Neuronal stem cell (in vitro differentiated cells): ENCODE data around the gene ADGRA1.

ENCODE experiments used
- DNase-seq: peaks from one replicate; pipeline ENCODE4 v3.0.0-alpha.2; 2013; ENCODE audit warnings: low spot score
- H2AFZ ChIP-seq: one replicate; pipeline ENCODE4 v1.6.1; 2013; ENCODE audit warnings: mild to moderate bottlenecking, low read length, inconsistent platforms
- H2AK5ac ChIP-seq: 2 replicates; pipeline ENCODE4 v1.6.1; 2013; ENCODE audit warnings: low read depth, mild to moderate bottlenecking, inconsistent platforms, low read length, moderate library complexity, mixed read lengths
- H2BK120ac ChIP-seq: 2 replicates; pipeline ENCODE4 v1.6.1; 2013; ENCODE audit warnings: low read depth, mild to moderate bottlenecking, inconsistent platforms, low read length, moderate library complexity, mixed read lengths
- H2BK12ac ChIP-seq: one replicate; pipeline ENCODE4 v1.6.1; 2013; ENCODE audit warnings: low read length, inconsistent platforms
- H2BK15ac ChIP-seq: 2 replicates; pipeline ENCODE4 v1.6.1; 2013; ENCODE audit warnings: mild to moderate bottlenecking, low read length, inconsistent platforms, mixed read lengths
- H2BK5ac ChIP-seq: one replicate; pipeline ENCODE4 v1.6.1; 2013; ENCODE audit warnings: inconsistent platforms, mild to moderate bottlenecking, low read length, moderate library complexity
- H3K14ac ChIP-seq: one replicate; pipeline ENCODE4 v1.6.1; 2013; ENCODE audit warnings: low read length, inconsistent platforms
- H3K18ac ChIP-seq: 2 replicates; pipeline ENCODE4 v1.6.1; 2013; ENCODE audit warnings: low read length, inconsistent platforms
- H3K23ac ChIP-seq: 2 replicates; pipeline ENCODE4 v1.6.1; 2013; ENCODE audit warnings: low read depth, mild to moderate bottlenecking, mixed read lengths, low read length, inconsistent platforms; ENCODE audit not compliant: poor library complexity
- H3K27ac ChIP-seq: replicated peaks from 3 replicates; pipeline ENCODE4 v1.5.1; 2013; ENCODE audit warnings: low read length, inconsistent platforms
- H3K27me3 ChIP-seq, 3 experiments: 2 replicates each; pipeline ENCODE4 v1.6.1; 2013; ENCODE audit warnings: low read length in 3 of 3, mild to moderate bottlenecking in 2 of 3, inconsistent platforms in 1 of 3, low read depth in 1 of 3, mixed read lengths in 1 of 3, moderate library complexity in 1 of 3; ENCODE audit not compliant: control insufficient read depth in 3 of 3, insufficient read depth in 3 of 3
- H3K36me3 ChIP-seq, 2 donors: replicated peaks in 1 of 2; 2 replicates each; pipeline ENCODE4 v1.6.1; 2013; ENCODE audit warnings: low read length in 2 of 2; ENCODE audit not compliant: control insufficient read depth in 2 of 2, insufficient read depth in 2 of 2
- H3K4ac ChIP-seq: 2 replicates; pipeline ENCODE4 v1.6.1; 2013; ENCODE audit warnings: inconsistent platforms, mild to moderate bottlenecking, low read length, moderate library complexity
- H3K4me1 ChIP-seq, 2 donors: 1 replicate in 1 of 2; 2 replicates in 1 of 2; pipeline ENCODE4 v1.6.1; 2013; ENCODE audit warnings: low read length in 2 of 2, low read depth in 1 of 2; ENCODE audit not compliant: control insufficient read depth in 2 of 2, insufficient read depth in 1 of 2
- H3K4me2 ChIP-seq: one replicate; pipeline ENCODE4 v1.6.1; 2013; ENCODE audit warnings: mild to moderate bottlenecking, low read length, inconsistent platforms; ENCODE audit not compliant: insufficient read depth, poor library complexity, severe bottlenecking
- H3K4me3 ChIP-seq, 2 donors: 2 replicates each; pipeline ENCODE4 v1.5.1; 2013; ENCODE audit warnings: low read length in 2 of 2, mild to moderate bottlenecking in 2 of 2, inconsistent platforms in 1 of 2, moderate library complexity in 1 of 2
- H3K79me1 ChIP-seq: one replicate; pipeline ENCODE4 v1.6.1; 2013; ENCODE audit warnings: low read depth, mild to moderate bottlenecking, inconsistent platforms, low read length, moderate library complexity
- H3K9ac ChIP-seq: one replicate; pipeline ENCODE4 v1.6.1; 2013; ENCODE audit warnings: mild to moderate bottlenecking, low read depth, low read length, inconsistent platforms; ENCODE audit not compliant: poor library complexity
- H3K9me3 ChIP-seq, 2 donors: replicated peaks in 1 of 2; 2 replicates each; pipeline versions ENCODE3 to v1.6.1; 2013; ENCODE audit warnings: low read length in 2 of 2, mild to moderate bottlenecking in 2 of 2, inconsistent platforms in 1 of 2, low read depth in 1 of 2, mixed read lengths in 1 of 2, moderate library complexity in 1 of 2; ENCODE audit not compliant: control insufficient read depth in 2 of 2, insufficient read depth in 1 of 2
- H4K8ac ChIP-seq: one replicate; pipeline ENCODE4 v1.6.1; 2013; ENCODE audit warnings: low read depth, mild to moderate bottlenecking, inconsistent platforms, low read length, moderate library complexity
- H4K91ac ChIP-seq: one replicate; pipeline ENCODE4 v1.6.1; 2013; ENCODE audit warnings: low read length, low read depth, mild to moderate bottlenecking, inconsistent platforms; ENCODE audit not compliant: poor library complexity
- WGBS, 2 donors: extraction: QIAGEN DNeasy Blood & Tissue Kit; methylation state at CpG; one replicate each; pipeline ENCODE4 v1.1.7; 2013; ENCODE audit warnings: missing lambda C conversion rate in 2 of 2, mixed read lengths in 1 of 2; ENCODE audit not compliant: insufficient read length in 2 of 2, insufficient replicate concordance in 1 of 2; ENCODE audit errors: extremely low coverage in 2 of 2; 5-methylcytosine and 5-hydroxymethylcytosine counted together

Gene ADGRA1

DNA sequence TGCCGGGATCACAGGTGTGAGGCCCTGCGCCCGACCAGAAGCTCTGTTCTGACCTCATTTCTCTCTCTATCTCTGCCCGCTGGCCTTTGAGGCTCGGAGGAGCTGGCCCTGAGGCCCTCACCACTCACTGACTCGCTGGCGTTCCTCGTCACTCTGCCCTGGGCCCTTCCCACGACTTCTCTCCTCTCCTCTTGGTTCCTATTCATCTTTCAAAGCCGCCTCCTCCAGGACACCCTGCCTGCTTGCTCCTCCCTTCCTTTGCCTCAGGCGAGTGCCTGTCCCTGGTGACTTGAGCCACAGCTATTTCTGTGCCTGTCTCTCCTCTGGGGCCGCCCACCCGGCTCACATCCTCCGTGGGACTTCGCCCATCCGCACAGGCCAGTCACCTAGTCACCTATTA, 17.3 kb upstream of the ADGRA1 start:
- Histone ChIP-seq H3K9me3 (peaks cover 0 to 2% of the 10 kb centered on the region in 2 donors), H3K4me1 (no peaks in the 10 kb centered on the region), H2AK5ac (peak overlapping the region; percentile 96), H2AFZ (no peak overlapping the region), H2BK120ac (no peak overlapping the region), H3K27me3 (peaks cover 0 to 9% (median 2%) of the 10 kb centered on the region in 3 experiments), H3K4ac (no peak overlapping the region), H3K27ac (no peak overlapping the region), H3K18ac (peak overlapping the region; percentile 85), H3K79me1 (no peaks in the 10 kb centered on the region), H4K8ac (no peak overlapping the region), H3K23ac (no peak overlapping the region), H2BK12ac (no peak overlapping the region), H2BK15ac (no peak overlapping the region), H3K4me3 (no peak overlapping the region), H3K14ac (no peak overlapping the region), H2BK5ac (peak overlapping the region; percentile 87), H3K9ac (no peak overlapping the region), H3K4me2 (no peak overlapping the region), H4K91ac (no peak overlapping the region), H3K36me3 (no peaks in the 10 kb centered on the region)
- no peak for DNase-seq
- no CpG with 5 or more reads among the region's 16 CpGs for WGBS, 2 donors

DNA sequence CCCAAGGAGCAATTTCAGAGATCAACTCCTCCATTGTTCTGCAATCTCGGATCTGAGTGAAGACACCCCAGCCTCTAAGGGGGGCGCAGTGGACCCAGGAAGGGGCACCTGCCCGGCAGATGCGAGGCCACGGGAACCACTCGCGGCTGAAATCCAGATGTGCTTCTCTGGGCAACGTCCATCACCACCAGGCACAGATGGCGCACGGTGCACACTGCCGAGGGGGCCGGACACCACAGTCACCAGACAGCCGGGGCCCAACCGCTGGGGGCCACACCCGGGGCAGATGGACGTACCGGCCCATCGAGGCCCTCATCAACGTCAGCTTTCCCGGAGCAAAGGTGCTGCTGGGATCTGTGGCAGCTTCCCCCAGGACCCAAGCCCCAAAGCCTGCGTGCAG, 16.9 kb upstream of the ADGRA1 start:
- H3K27ac ChIP-seq, result no peak overlapping the region

DNA sequence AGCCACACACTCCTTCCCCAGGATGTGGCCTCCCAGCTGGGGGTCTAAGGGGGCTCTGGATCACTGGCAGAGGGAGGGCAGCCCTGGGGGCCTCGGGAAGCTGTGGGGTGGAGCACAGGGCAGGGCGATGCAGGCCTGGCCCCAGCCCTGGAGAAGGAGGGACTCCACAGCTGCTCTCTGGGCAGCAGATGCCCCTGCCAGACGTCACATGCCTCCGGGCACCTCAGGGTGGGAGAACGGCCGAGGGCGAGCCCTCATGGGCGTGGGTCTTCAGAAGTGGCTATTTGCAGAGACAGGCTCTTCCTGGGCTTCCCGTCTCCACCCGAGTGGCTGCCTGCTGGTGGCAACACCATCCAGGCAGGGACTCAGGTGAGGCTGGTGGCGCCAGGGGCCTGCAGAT, 16.0 kb upstream of the ADGRA1 start:
- no peak for DNase-seq
- Histone ChIP-seq H3K18ac (peak overlapping the region; percentile 76), H2AK5ac (peak overlapping the region; percentile 84), H3K36me3 (no peaks in the 10 kb centered on the region), H2AFZ (no peak overlapping the region), H3K9ac (no peak overlapping the region), H2BK120ac (no peak overlapping the region), H3K4me2 (no peak overlapping the region), H2BK15ac (peak overlapping the region; percentile 45), H3K4ac (no peak overlapping the region), H3K79me1 (no peaks in the 10 kb centered on the region), H2BK5ac (peak overlapping the region; percentile 62), H3K27ac (no peak overlapping the region), H3K4me3 (no peak overlapping the region), H4K8ac (no peak overlapping the region), H3K14ac (no peak overlapping the region), H4K91ac (no peak overlapping the region), H3K27me3 (peaks cover 0 to 9% (median 2%) of the 10 kb centered on the region in 3 experiments), H3K4me1 (no peaks in the 10 kb centered on the region), H2BK12ac (peak overlapping the region; percentile 50), H3K23ac (no peak overlapping the region), H3K9me3 (peaks cover 0 to 2% of the 10 kb centered on the region in 2 donors)
- WGBS, 2 donors, result no CpG with 5 or more reads among the region's 11 CpGs

More for the DNA sequence above, 16.9 kb upstream of the ADGRA1 start:
- H4K8ac ChIP-seq, result peak overlapping the region; percentile 65
- peaks cover 0 to 2% of the 10 kb centered on the region in 2 donors for H3K9me3 ChIP-seq
- peak overlapping the region; percentile 85 for H3K18ac ChIP-seq
- WGBS, 2 donors, result no CpG with 5 or more reads among the region's 21 CpGs
- H3K4me3 ChIP-seq, result no peak overlapping the region
- peaks cover 0 to 9% (median 2%) of the 10 kb centered on the region in 3 experiments for H3K27me3 ChIP-seq
- no peak overlapping the region for H3K4me2 ChIP-seq
- H3K23ac ChIP-seq, result no peak overlapping the region
- H2AK5ac ChIP-seq, result peak overlapping the region; percentile 96
- H3K14ac ChIP-seq, result no peak overlapping the region
- H3K9ac ChIP-seq, result peak overlapping the region; percentile 21
- no peaks in the 10 kb centered on the region for H3K36me3 ChIP-seq
- no peak for DNase-seq
- H2BK15ac ChIP-seq, result no peak overlapping the region
- H3K4me1 ChIP-seq, result no peaks in the 10 kb centered on the region
- H2AFZ ChIP-seq, result no peak overlapping the region
- H2BK5ac ChIP-seq, result peak overlapping the region; percentile 87
- peak overlapping the region; percentile 73 for H2BK12ac ChIP-seq
- H3K4ac ChIP-seq, result no peak overlapping the region
- no peak overlapping the region for H4K91ac ChIP-seq
- no peaks in the 10 kb centered on the region for H3K79me1 ChIP-seq
- no peak overlapping the region for H2BK120ac ChIP-seq

DNA sequence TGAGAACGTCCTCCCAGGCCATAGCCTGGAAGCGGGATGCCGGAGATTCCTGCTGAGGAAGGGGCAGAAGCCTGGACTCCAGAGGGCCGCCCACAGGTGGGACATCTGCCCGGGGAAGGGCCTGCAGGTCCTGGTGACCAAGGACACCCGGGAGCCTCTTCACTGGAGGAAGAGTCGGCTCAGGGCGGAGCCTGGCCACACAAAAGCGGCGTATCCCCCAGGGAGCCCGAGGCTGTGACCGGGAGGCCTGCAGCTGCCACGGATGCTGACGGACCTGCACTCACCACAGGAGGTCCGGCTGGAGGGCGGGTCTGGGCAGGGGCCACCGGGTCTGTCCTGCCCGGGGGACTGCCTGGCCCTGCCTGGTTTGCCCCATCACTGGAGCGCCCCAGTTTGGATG, 15.5 kb upstream of the ADGRA1 start:
- H3K4me2 ChIP-seq, result no peak overlapping the region
- H3K9me3 ChIP-seq, result peaks cover 0 to 2% of the 10 kb centered on the region in 2 donors
- no peak overlapping the region for H2AFZ ChIP-seq
- H3K27ac ChIP-seq, result no peak overlapping the region
- H2BK5ac ChIP-seq, result peak overlapping the region; percentile 62
- H3K79me1 ChIP-seq, result no peaks in the 10 kb centered on the region
- WGBS, 2 donors, result no CpG with 5 or more reads among the region's 19 CpGs
- no peaks in the 10 kb centered on the region for H3K36me3 ChIP-seq
- no peak overlapping the region for H3K14ac ChIP-seq
- H2BK12ac ChIP-seq, result no peak overlapping the region
- no peak overlapping the region for H3K9ac ChIP-seq
- H3K4me1 ChIP-seq, result no peaks in the 10 kb centered on the region
- H2BK120ac ChIP-seq, result no peak overlapping the region
- H2BK15ac ChIP-seq, result peak overlapping the region; percentile 45
- no peak overlapping the region for H4K91ac ChIP-seq
- H3K4ac ChIP-seq, result no peak overlapping the region
- H3K23ac ChIP-seq, result peak overlapping the region; percentile 65
- H4K8ac ChIP-seq, result no peak overlapping the region
- no peak for DNase-seq
- H3K27me3 ChIP-seq, result peaks cover 0 to 9% (median 2%) of the 10 kb centered on the region in 3 experiments
- H3K4me3 ChIP-seq, result no peak overlapping the region
- peak overlapping the region; percentile 84 for H2AK5ac ChIP-seq
- H3K18ac ChIP-seq, result peak overlapping the region; percentile 76
